Activated naive CD8-positive, alpha-beta T cell treated with anti-CD3 and anti-CD28 coated beads, Interleukin-2, amount 50 U/mL, for 24 hours (primary cell): ENCODE data around the gene INPP5K.
"Not testable (repeated sequence)": the region's sequence is repeated elsewhere in the genome, so short reads cannot be mapped to it uniquely, and the experiment has no call there.

Source experiments
- ATAC-seq: fragments of 150-1000 bp; cut with Tn5 transposase; one replicate; pipeline ENCODE4 v1.10.0; 2021
- DNase-seq: peaks from one replicate; pipeline ENCODE4 v3.0.0; 2021
- H3K27ac Mint-ChIP-seq: one replicate; pipeline ENCODE4 v1.8.0; 2021; ENCODE audit warnings: mild to moderate bottlenecking, mixed read lengths
- H3K27me3 Mint-ChIP-seq: one replicate; pipeline ENCODE4 v1.8.0; 2021; ENCODE audit warnings: mixed read lengths
- H3K36me3 Mint-ChIP-seq: one replicate; pipeline ENCODE4 v1.8.0; 2021; ENCODE audit warnings: low read depth, mixed read lengths
- H3K4me1 Mint-ChIP-seq: one replicate; pipeline ENCODE4 v1.8.0; 2021; ENCODE audit warnings: mixed read lengths
- H3K4me3 Mint-ChIP-seq: one replicate; pipeline ENCODE4 v1.8.0; 2021; ENCODE audit warnings: mild to moderate bottlenecking, moderate library complexity, mixed read lengths
- H3K9me3 Mint-ChIP-seq: one replicate; pipeline ENCODE4 v1.8.0; 2021; ENCODE audit warnings: mixed read lengths

INPP5K gene

DNA sequence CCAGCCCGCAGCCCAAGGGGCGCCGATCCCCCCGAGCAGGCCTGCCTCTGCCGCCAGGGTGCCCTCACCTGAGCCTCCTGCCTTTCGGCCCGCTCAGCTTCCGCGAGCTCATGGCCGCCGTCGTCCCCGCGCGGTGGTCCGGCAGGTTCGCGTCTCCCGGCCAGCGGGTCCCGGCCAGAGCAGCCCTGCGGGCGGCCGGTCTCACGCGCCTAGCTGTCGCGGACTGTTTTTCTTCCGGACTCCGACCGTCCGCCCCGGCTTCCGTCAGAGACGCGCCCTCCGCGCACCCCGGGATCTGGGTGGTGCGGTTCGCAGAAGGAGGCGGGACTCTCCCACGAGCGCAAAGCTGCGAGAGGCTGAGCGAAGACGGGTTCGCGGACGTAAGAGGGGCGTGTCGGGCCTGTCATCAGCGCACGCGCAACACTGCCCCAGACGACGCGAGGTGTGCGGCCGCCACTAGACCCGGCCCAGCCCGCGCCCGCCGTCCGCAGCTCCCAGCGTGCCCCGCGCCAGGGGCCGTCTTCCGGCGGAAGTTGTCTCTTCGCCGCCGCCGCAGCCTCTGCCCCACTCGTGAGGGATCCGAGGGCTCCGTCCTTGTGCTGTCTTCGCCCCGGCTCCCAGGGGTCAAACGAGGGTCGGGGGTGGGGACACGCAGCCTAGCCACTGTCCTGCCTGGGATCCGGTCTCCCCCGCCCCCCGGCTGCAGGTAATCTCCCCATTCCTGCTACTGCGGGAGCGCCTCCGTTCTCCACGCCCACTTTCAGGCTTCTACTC is at the start of gene INPP5K:
Gene INPP5K, minus strand, starts transcription at position 225 of the 774 bp plus-strand sequence. Its CDS starts 113 bp downstream, at position 112.
- ATAC-seq, result peak; percentile 99
- peak within 1 kb of the TSS; percentile 86 for H3K4me3 Mint-ChIP-seq
- no peaks in the 10 kb centered on the region for H3K9me3 Mint-ChIP-seq
- DNase-seq, result peak; percentile 98
- peaks cover 24% of the 10 kb centered on the region for H3K4me1 Mint-ChIP-seq
- peaks cover 3% of the 10 kb centered on the region for H3K36me3 Mint-ChIP-seq
- H3K27ac Mint-ChIP-seq, result peak within 1 kb of the TSS; percentile 77
- H3K27me3 Mint-ChIP-seq, result no peaks in the 10 kb centered on the region

- ATAC-seq, result no peak
- peaks cover 35% of the 10 kb centered on the region for H3K4me1 Mint-ChIP-seq
- DNase-seq, result no peak
These were observed 49.5 kb upstream of the INPP5K start for GRCh38 chr17:1565877-1566276.

GRCh38 chr17:1563786-1564613 is 47.6 kb upstream of the INPP5K start:
- H3K27me3 Mint-ChIP-seq, result no peaks in the 10 kb centered on the region
- peak overlapping the region; percentile 38 for H3K4me3 Mint-ChIP-seq
- peaks cover 43% of the 10 kb centered on the region for H3K4me1 Mint-ChIP-seq
- no peak for ATAC-seq
- H3K36me3 Mint-ChIP-seq, result no peaks in the 10 kb centered on the region
- H3K27ac Mint-ChIP-seq, result peak overlapping the region; percentile 29
- no peak for DNase-seq
- H3K9me3 Mint-ChIP-seq, result no peaks in the 10 kb centered on the region

More at GRCh38 chr17:1565877-1566276, 49.5 kb upstream of the INPP5K start:
- Mint-ChIP-seq H3K27ac (no peak overlapping the region), H3K9me3 (no peaks in the 10 kb centered on the region), H3K27me3 (no peaks in the 10 kb centered on the region), H3K36me3 (no peaks in the 10 kb centered on the region), H3K4me3 (no peak overlapping the region)

DNA sequence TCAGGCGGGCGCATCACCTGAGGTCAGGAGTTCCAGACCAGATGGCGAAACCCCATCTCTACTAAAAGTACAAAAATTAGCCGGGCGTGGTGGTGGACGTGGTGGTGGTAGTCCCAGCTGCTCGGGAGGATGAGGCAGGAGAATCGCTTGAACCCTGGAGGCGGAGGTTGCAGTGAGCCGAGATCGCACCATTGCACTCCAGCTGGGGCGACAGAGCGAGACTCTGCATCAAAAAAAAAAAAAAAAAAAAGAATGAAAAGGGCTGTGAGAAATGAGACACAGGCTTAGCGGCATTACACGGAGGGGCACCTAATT is 47.0 kb upstream of the INPP5K start:
- not testable (repeated sequence) for H3K9me3 Mint-ChIP-seq

GRCh38 chr17:1562176-1562643 is 45.8 kb upstream of the INPP5K start:
- Mint-ChIP-seq H3K27me3 (no peaks in the 10 kb centered on the region), H3K4me1 (peaks cover 36% of the 10 kb centered on the region), H3K9me3 (no peaks in the 10 kb centered on the region), H3K4me3 (peak overlapping the region; percentile 82), H3K27ac (no peak overlapping the region), H3K36me3 (peaks cover 3% of the 10 kb centered on the region)
- ATAC-seq, result peak; percentile 29
- peak; percentile 30 for DNase-seq

More for the DNA sequence above, 47.0 kb upstream of the INPP5K start:
- DNase-seq, ATAC-seq, H3K36me3 Mint-ChIP-seq, H3K27me3 Mint-ChIP-seq: not testable (repeated sequence)
- peaks cover 43% of the 10 kb centered on the region for H3K4me1 Mint-ChIP-seq
- peak overlapping the region; percentile 38 for H3K4me3 Mint-ChIP-seq
- H3K27ac Mint-ChIP-seq, result peak overlapping the region; percentile 29

DNA sequence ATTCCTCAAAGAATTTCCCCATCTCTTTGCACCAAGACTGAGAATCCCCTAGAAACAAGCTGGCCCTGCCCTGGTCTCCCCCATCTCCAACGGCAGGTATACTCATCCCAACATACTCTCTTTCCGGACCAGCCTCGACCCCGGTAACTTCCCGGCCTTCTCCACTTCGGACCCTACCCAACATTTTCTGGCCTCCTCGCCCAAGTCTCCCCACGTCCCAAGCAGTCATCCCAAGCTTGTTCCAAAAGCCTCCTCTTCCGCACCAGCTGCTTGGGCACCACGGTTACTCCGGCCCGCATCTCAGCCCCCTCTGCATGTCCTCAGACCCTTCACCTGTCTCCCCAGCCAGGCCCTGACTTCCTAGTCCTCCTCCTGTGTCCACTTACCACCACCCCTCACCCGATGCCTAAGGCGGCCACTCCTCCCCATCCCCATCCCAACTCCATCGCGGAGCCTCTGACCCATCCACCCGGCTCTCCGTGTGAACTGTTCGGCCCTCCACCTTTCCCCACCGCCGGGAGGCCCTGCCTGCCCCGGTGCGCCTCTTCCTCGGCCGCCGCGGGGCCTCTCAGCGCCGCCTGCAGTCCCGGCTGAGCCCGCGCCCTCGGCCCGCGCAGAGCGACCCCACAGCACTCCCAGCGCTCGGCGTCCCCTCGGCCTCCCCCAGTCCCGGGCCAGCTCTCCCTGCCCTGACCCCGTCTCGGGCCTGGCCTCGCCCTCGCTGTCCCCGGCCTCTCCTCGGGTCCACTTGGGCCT is 45.2 kb upstream of the INPP5K start:
- peaks cover 30% of the 10 kb centered on the region for H3K4me1 Mint-ChIP-seq
- no peaks in the 10 kb centered on the region for H3K9me3 Mint-ChIP-seq
- ATAC-seq, result peak; percentile 31
- no peaks in the 10 kb centered on the region for H3K27me3 Mint-ChIP-seq
- H3K27ac Mint-ChIP-seq, result peak overlapping the region; percentile 60
- H3K36me3 Mint-ChIP-seq, result peaks cover 4% of the 10 kb centered on the region
- peak overlapping the region; percentile 82 for H3K4me3 Mint-ChIP-seq
- DNase-seq, result peak; percentile 57

- no peak for ATAC-seq
- H3K9me3 Mint-ChIP-seq, result no peaks in the 10 kb centered on the region
- peak overlapping the region; percentile 82 for H3K4me3 Mint-ChIP-seq
- DNase-seq, result no peak
- peaks cover 34% of the 10 kb centered on the region for H3K4me1 Mint-ChIP-seq
- H3K27ac Mint-ChIP-seq, result peak overlapping the region; percentile 60
- H3K36me3 Mint-ChIP-seq, result peaks cover 10% of the 10 kb centered on the region
- H3K27me3 Mint-ChIP-seq, result no peaks in the 10 kb centered on the region
These were observed 44.5 kb upstream of the INPP5K start for GRCh38 chr17:1560858-1561355.

- H3K27ac Mint-ChIP-seq, result no peak overlapping the region
These were observed 43.9 kb upstream of the INPP5K start for GRCh38 chr17:1560101-1560857.

DNA sequence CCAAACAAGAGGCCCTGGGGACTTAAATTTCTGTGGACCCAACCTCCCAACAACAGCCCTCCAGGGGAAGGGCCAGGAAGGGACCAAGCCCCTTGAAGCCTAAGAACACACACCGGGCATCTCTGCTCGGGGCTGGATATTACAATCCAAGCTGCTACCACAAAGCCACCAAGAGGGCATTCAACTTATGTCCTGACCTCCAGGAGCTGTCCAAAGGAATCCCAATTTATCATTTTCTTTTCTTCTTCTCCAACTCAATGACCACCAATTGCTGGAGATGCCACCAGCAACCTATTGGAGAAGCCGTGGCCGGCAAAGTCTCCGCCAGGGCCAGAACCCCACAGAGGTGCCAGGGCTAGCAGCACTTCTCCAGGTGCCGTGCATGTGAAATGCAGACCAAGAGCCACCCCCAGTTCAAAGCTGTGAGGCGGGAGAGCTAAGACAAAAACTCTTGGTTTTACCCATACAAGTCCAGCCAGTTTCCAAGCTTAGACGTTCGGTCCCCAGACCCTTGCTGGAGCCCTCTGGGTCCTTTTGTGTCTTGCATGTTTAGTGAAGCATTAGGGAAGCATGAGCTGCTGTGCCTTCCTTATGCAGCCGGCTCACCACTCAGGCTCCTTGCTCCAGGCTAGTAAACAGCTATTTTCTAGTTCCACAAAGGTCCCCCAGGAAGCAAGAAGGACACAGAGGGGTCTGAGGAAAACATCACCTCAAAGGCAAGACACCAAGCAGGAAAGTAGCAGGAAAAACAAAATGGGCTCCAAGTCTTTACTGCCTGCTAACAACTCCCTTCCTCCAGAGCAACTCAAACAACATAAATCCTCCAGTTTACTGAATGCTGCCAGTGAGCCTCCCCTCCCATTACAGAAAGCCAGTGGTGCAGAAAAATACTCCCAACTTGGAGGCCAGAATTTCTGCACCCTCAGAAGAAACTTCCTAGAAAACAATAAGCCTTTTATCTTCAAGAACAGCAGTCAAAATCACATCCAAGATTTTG is 42.9 kb upstream of the INPP5K start:
- Mint-ChIP-seq H3K9me3 (no peaks in the 10 kb centered on the region), H3K27ac (no peak overlapping the region), H3K36me3 (peaks cover 13% of the 10 kb centered on the region), H3K4me1 (peaks cover 39% of the 10 kb centered on the region), H3K4me3 (no peak overlapping the region), H3K27me3 (no peaks in the 10 kb centered on the region)
- no peak for DNase-seq
- no peak for ATAC-seq

More at GRCh38 chr17:1560101-1560857, 43.9 kb upstream of the INPP5K start:
- no peaks in the 10 kb centered on the region for H3K27me3 Mint-ChIP-seq
- DNase-seq (no peak), ATAC-seq (no peak)
- peaks cover 12% of the 10 kb centered on the region for H3K36me3 Mint-ChIP-seq
- H3K4me3 Mint-ChIP-seq, result peak overlapping the region; percentile 82
- H3K4me1 Mint-ChIP-seq, result peaks cover 37% of the 10 kb centered on the region
- no peaks in the 10 kb centered on the region for H3K9me3 Mint-ChIP-seq

DNA sequence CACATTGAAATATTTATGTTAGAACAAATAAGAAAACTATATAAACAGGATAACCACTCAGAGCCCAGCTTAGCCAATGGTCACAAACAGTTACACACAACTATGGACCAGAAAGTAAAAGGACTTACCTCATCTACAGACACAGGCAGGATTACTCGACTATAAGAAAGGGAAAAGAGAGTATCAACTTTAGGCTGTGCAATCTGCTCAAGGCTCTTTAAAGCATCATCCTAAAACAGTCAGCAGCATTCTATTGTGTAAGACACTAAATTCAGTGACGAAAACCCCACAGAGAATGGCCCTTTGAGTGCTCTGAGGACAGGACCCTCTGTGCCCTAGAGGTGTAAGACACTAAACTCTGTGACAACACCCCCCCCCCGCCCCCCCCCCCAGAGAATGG is 42.0 kb upstream of the INPP5K start:
- DNase-seq, result no peak
- H3K27ac Mint-ChIP-seq, result no peak overlapping the region
- no peaks in the 10 kb centered on the region for H3K27me3 Mint-ChIP-seq
- ATAC-seq, result no peak
- H3K4me3 Mint-ChIP-seq, result no peak overlapping the region
- peaks cover 37% of the 10 kb centered on the region for H3K4me1 Mint-ChIP-seq
- H3K36me3 Mint-ChIP-seq, result peaks cover 19% of the 10 kb centered on the region
- H3K9me3 Mint-ChIP-seq, result no peaks in the 10 kb centered on the region

DNA sequence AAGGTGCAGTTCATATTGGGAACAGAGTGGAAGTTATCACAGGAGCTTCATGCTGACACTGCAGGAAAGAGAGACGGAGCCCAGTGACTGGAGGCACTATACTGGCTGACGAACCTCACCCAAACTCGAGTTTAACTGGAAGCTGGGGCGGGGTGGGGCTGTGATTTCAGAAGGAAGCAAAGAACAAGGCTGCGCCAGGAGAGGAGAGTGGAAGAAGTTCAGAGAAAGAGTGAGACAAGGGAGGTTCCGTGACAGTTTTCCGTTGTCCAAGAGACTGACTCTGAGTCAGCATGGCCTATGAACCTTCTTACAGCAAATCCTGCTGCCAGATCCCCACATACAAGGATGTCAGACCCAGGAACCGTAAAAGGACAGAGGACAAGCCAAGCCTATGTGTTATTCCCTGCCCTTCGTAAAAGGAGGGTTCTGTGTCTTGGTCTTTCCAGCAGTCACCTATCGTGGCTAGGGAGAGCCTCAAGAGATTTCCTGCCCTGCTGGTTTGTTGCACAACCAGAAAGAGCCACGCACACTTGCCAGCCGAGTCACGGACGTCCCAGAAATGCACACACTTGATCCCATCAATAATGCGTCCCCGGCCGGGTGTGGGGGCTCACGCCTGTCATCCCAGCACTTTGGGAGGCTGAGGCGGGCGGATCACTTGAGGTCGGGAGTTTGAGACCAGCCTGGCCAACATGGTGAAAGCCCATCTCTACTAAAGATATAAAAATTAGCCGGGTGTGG is 41.1 kb upstream of the INPP5K start:
- peaks cover 33% of the 10 kb centered on the region for H3K4me1 Mint-ChIP-seq
- H3K9me3 Mint-ChIP-seq, result no peaks in the 10 kb centered on the region
- peaks cover 19% of the 10 kb centered on the region for H3K36me3 Mint-ChIP-seq
- DNase-seq (no peak), ATAC-seq (no peak)
- H3K27ac Mint-ChIP-seq, result no peak overlapping the region
- no peaks in the 10 kb centered on the region for H3K27me3 Mint-ChIP-seq
- no peak overlapping the region for H3K4me3 Mint-ChIP-seq

DNA sequence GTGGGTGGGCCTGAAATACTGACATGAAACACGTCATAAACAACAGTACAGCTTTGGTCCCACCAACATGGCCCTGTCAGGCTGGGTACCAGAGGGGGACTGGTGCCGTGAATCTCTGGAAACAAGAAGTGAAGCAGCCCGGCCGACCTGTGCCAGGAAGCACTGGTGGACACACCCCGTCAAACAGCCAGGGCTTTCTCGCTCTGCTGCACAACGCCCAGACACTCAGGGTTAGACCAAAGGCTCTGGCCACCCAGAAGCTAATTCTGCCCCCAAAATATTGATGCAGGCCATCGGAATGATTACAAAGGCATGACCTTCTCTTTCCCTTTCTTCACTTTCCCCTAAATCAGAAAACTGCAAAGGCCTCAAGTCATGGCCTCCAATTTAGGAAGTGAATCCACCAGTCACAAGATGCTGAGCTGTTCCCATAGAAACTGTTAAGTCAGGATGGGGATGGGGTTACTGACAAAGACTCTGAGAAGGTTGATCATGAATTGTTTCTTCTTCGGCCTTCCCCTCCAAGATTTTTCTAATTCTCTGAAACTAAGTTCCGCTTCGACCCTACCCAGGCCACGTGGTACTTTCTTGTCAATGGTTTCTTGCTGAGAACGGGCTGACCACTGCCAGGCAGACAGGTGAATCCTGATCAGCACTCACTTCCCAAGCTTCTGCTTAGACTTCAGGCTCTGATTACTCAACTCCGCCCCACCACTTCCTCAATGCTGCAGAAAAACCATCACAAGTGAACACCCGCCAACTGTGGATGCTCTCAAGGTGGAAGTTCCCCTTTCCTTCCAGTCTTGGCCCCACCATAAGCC is 39.4 kb upstream of the INPP5K start:
- no peak for ATAC-seq
- peaks cover 26% of the 10 kb centered on the region for H3K36me3 Mint-ChIP-seq
- H3K4me1 Mint-ChIP-seq, result peaks cover 24% of the 10 kb centered on the region
- peak overlapping the region; percentile 62 for H3K27ac Mint-ChIP-seq
- no peak for DNase-seq
- H3K9me3 Mint-ChIP-seq, result no peaks in the 10 kb centered on the region
- no peaks in the 10 kb centered on the region for H3K27me3 Mint-ChIP-seq
- no peak overlapping the region for H3K4me3 Mint-ChIP-seq
